ENCODE results near the gene MAMSTR.

MAMSTR gene

GRCh38 chr19:48671446-48671995 is 48.0 kb downstream of the MAMSTR start:
- Histone ChIP-seq H3K27me3 (ENCODE audit: control insufficient read depth, insufficient read depth, low read length) (no peaks in the 10 kb centered on the region), H3K4me3 (ENCODE audit: low read length) (no peak overlapping the region), H3K4me1 (ENCODE audit: control insufficient read depth, insufficient read depth, low read length) (peaks cover 9% of the 10 kb centered on the region), H3K27ac (ENCODE audit: low read length) (no peak overlapping the region), H3K36me3 (ENCODE audit: control insufficient read depth, insufficient read depth, low read length) (no peaks in the 10 kb centered on the region), H3K9me3 (ENCODE audit: control insufficient read depth, insufficient read depth, low read length) (no peaks in the 10 kb centered on the region)
- no peak for DNase-seq (ENCODE audit: low read depth, low spot score)
- no CpG with 5 or more reads among the region's 10 CpGs for WGBS (ENCODE audit: insufficient coverage, insufficient read length)

GRCh38 chr19:48670699-48671445 is 48.7 kb downstream of the MAMSTR start:
- no peak overlapping the region for H3K4me3 ChIP-seq (ENCODE audit: low read length)

DNA sequence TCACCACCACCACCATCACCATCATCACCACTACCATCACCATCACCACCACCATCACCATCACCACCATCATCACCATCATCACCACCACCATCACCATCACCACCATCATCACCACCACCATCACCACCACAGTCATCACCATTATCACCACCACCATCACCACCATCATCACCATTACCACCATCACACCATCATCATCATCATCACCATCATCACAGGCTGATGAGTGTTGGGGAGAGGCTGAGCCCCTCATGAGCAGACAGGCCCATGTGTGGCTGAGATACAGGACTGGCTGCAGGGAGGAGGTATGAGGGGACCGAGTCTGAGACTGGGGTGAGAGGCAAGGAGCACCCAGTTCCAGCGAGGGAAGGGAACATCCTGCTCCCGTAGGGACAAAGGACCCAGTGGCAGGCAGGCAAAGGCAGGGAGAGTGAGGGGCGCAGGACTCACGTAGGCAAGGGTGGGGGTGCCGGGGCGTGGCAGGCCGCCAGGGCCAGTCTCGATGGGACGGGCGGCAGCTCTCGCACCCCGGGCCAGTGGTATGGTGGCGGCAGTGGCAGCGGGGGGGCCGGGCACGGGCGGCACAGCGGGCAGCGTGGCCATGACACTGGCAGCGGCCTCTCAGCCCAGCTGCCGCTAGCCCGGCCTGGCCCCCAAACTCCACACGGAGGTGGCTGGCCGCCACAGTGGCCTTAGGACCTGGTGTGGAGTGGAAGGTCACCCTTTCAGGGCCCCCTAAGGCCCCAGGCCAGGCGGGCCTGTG is 49.4 kb downstream of the MAMSTR start:
- H3K36me3 ChIP-seq (ENCODE audit: control insufficient read depth, insufficient read depth, low read length) = no peaks in the 10 kb centered on the region
- H3K27me3 ChIP-seq (ENCODE audit: control insufficient read depth, insufficient read depth, low read length) = no peaks in the 10 kb centered on the region
- no peak overlapping the region for H3K4me3 ChIP-seq (ENCODE audit: low read length)
- DNase-seq (ENCODE audit: low read depth, low spot score) = no peak
- peaks cover 7% of the 10 kb centered on the region for H3K4me1 ChIP-seq (ENCODE audit: control insufficient read depth, insufficient read depth, low read length)
- no CpG with 5 or more reads among the region's 26 CpGs for whole genome bisulfite sequencing (ENCODE audit: insufficient coverage, insufficient read length)
- no peak overlapping the region for H3K27ac ChIP-seq (ENCODE audit: low read length)
- no peaks in the 10 kb centered on the region for H3K9me3 ChIP-seq (ENCODE audit: control insufficient read depth, insufficient read depth, low read length)

More at GRCh38 chr19:48670699-48671445, 48.7 kb downstream of the MAMSTR start:
- Histone ChIP-seq H3K27me3 (ENCODE audit: control insufficient read depth, insufficient read depth, low read length) (no peaks in the 10 kb centered on the region), H3K36me3 (ENCODE audit: control insufficient read depth, insufficient read depth, low read length) (no peaks in the 10 kb centered on the region), H3K27ac (ENCODE audit: low read length) (no peak overlapping the region), H3K9me3 (ENCODE audit: control insufficient read depth, insufficient read depth, low read length) (no peaks in the 10 kb centered on the region), H3K4me1 (ENCODE audit: control insufficient read depth, insufficient read depth, low read length) (peaks cover 9% of the 10 kb centered on the region)
- no CpG with 5 or more reads among the region's 21 CpGs for WGBS (ENCODE audit: insufficient coverage, insufficient read length)
- DNase-seq (ENCODE audit: low read depth, low spot score) = no peak

DNA sequence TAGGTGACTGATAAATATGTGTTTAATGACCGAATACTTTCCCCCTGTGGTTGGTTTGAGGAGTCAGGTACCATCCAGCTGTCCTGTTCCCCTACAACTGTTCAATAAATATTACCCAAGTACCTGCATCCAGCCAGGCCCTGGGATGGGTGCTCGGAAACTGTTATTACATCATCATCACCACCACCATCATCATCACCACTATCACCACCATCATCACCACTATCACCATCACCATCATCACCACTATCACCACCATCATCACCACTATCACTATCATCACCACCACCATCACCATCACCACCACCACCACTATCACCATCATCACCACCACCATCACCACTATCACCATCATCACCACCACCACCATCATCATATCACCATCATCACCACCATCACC is 50.8 kb downstream of the MAMSTR start:
- WGBS (ENCODE audit: insufficient coverage, insufficient read length) = no CpG with 5 or more reads among the region's 2 CpGs
- Histone ChIP-seq H3K36me3 (ENCODE audit: control insufficient read depth, insufficient read depth, low read length) (no peaks in the 10 kb centered on the region), H3K4me1 (ENCODE audit: control insufficient read depth, insufficient read depth, low read length) (peaks cover 5% of the 10 kb centered on the region), H3K27ac (ENCODE audit: low read length) (no peak overlapping the region), H3K27me3 (ENCODE audit: control insufficient read depth, insufficient read depth, low read length) (no peaks in the 10 kb centered on the region), H3K4me3 (ENCODE audit: low read length) (no peak overlapping the region), H3K9me3 (ENCODE audit: control insufficient read depth, insufficient read depth, low read length) (no peaks in the 10 kb centered on the region)
- no peak for DNase-seq (ENCODE audit: low read depth, low spot score)

DNA sequence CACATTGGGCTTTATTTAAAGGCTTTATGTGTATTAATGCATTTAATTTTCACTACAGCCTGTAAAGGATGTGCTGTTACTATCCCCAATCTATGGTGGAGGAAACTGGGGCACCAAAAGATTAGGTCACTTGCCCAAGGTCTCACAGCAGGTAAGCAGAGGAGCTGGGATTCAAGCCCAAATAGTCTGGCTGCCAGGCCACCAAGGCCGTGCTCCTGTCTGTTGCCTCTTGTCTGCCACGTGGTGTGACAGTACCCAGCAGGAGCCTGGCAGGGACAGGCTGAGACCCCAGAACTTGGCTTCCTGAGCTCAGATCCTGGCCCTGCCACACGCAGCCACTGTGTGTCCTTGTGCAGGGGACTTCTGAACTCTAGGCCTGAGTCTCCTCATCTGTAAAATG is 51.2 kb downstream of the MAMSTR start:
- Histone ChIP-seq H3K36me3 (ENCODE audit: control insufficient read depth, insufficient read depth, low read length) (no peaks in the 10 kb centered on the region), H3K4me3 (ENCODE audit: low read length) (no peak overlapping the region), H3K4me1 (ENCODE audit: control insufficient read depth, insufficient read depth, low read length) (peaks cover 2% of the 10 kb centered on the region; the same call in 1 of the 2 replicates), H3K9me3 (ENCODE audit: control insufficient read depth, insufficient read depth, low read length) (no peaks in the 10 kb centered on the region), H3K27me3 (ENCODE audit: control insufficient read depth, insufficient read depth, low read length) (no peaks in the 10 kb centered on the region), H3K27ac (ENCODE audit: low read length) (no peak overlapping the region)
- DNase-seq (ENCODE audit: low read depth, low spot score) = no peak
- no CpG with 5 or more reads among the region's 3 CpGs for WGBS (ENCODE audit: insufficient coverage, insufficient read length)

GRCh38 chr19:48665786-48666185 is 53.7 kb downstream of the MAMSTR start:
- H3K4me3 ChIP-seq (ENCODE audit: low read length) = no peak overlapping the region
- no peaks in the 10 kb centered on the region for H3K9me3 ChIP-seq (ENCODE audit: control insufficient read depth, insufficient read depth, low read length)
- no peak overlapping the region for H3K27ac ChIP-seq (ENCODE audit: low read length)
- no peaks in the 10 kb centered on the region for H3K4me1 ChIP-seq (ENCODE audit: control insufficient read depth, insufficient read depth, low read length)
- DNase-seq (ENCODE audit: low read depth, low spot score) = no peak
- no peaks in the 10 kb centered on the region for H3K36me3 ChIP-seq (ENCODE audit: control insufficient read depth, insufficient read depth, low read length)
- H3K27me3 ChIP-seq (ENCODE audit: control insufficient read depth, insufficient read depth, low read length) = no peaks in the 10 kb centered on the region
- WGBS (ENCODE audit: insufficient coverage, insufficient read length) = no CpG with 5 or more reads among the region's 6 CpGs

DNA sequence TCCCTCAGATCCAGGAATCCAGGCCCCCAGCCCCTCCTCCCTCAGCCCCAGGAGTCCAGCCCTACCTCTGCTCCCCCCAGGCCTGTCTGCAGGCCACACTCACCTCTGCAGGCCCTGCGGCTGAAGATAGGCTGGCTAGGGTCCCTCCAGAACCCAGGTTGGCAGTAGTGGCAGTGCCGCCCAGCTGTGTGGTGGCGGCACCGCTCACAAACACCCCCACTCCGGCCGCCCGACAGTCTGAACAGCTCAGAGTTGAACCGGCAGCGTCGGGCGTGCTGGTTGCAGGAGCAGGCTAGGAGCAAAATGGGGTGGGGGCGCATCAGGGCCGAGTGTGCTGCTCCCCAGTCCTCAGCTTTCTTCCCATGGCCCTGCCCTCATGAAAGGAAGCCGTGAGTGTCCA is 55.0 kb downstream of the MAMSTR start:
- Histone ChIP-seq H3K27ac (ENCODE audit: low read length) (no peak overlapping the region), H3K9me3 (ENCODE audit: control insufficient read depth, insufficient read depth, low read length) (no peaks in the 10 kb centered on the region), H3K4me1 (ENCODE audit: control insufficient read depth, insufficient read depth, low read length) (no peaks in the 10 kb centered on the region), H3K4me3 (ENCODE audit: low read length) (no peak overlapping the region), H3K36me3 (ENCODE audit: control insufficient read depth, insufficient read depth, low read length) (no peaks in the 10 kb centered on the region), H3K27me3 (ENCODE audit: control insufficient read depth, insufficient read depth, low read length) (no peaks in the 10 kb centered on the region)
- no peak for DNase-seq (ENCODE audit: low read depth, low spot score)
- no CpG with 5 or more reads among the region's 14 CpGs for WGBS (ENCODE audit: insufficient coverage, insufficient read length)

GRCh38 chr19:48663667-48664066 is 55.9 kb downstream of the MAMSTR start:
- H3K4me3 ChIP-seq (ENCODE audit: low read length) = no peak overlapping the region
- no peaks in the 10 kb centered on the region for H3K4me1 ChIP-seq (ENCODE audit: control insufficient read depth, insufficient read depth, low read length)
- no CpG with 5 or more reads among the region's 4 CpGs for WGBS (ENCODE audit: insufficient coverage, insufficient read length)
- H3K27me3 ChIP-seq (ENCODE audit: control insufficient read depth, insufficient read depth, low read length) = no peaks in the 10 kb centered on the region
- no peaks in the 10 kb centered on the region for H3K36me3 ChIP-seq (ENCODE audit: control insufficient read depth, insufficient read depth, low read length)
- no peak for DNase-seq (ENCODE audit: low read depth, low spot score)
- no peak overlapping the region for H3K27ac ChIP-seq (ENCODE audit: low read length)
- no peaks in the 10 kb centered on the region for H3K9me3 ChIP-seq (ENCODE audit: control insufficient read depth, insufficient read depth, low read length)
